ENCODE data around the gene NT5C1A. TPM values are rescaled to one million over a fixed set of nuclear protein-coding genes. Genes with fewer than 3 reads are reported as not detected.

NT5C1A gene
- total and polyA plus RNA-seq, 2 donors (not counting 1 experiment from before 2014, with no cell fraction given) = not detected

DNA sequence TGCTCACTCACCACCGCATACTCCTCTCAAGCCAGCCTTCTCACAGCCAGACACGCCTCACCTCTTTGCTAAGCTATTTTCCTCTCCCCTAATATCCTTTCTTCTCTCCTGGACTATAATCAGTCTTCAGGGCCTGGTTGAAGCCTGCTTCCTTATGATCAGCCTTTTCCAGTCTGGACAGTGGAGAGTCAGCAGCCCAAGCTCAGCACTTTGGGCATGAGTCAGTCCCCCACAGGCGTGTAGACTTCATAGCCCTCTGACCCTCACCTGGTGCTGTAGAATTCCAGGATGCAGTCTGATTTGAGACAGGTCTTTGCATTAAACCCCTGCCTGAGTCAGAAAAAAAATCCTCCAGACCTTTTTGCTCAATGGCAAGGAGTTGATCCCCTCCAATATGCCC lies 16.8 kb upstream of the NT5C1A start:
- H3K27me3 ChIP-seq (replicated peaks in 1 of 4; ENCODE audit: control extremely low read depth in 1 of 4, control insufficient read depth in 3 of 4, insufficient read depth in 4 of 4, low read length in 3 of 4) = peaks cover 0 to 79% (median 43%) of the 10 kb centered on the region in 4 experiments
- no peak overlapping the region for H2AFZ ChIP-seq (ENCODE audit: insufficient read depth, low read depth, low read length, poor library complexity, severe bottlenecking)
- ChIA-PET CTCF (no interaction called here), POLR2A (no interaction called here)
- no peak overlapping the region for H3K9ac ChIP-seq (ENCODE audit: low read length)
- Mint-ChIP-seq H3K27me3 (peaks cover 60% of the 10 kb centered on the region), H3K9me3 (ENCODE audit: insufficient read depth) (no peaks in the 10 kb centered on the region), H3K27ac (no peak overlapping the region), H3K4me3 (no peak overlapping the region), H3K4me1 (peaks cover 26% of the 10 kb centered on the region)
- peaks cover 0 to 28% (median 0%) of the 10 kb centered on the region in 3 donors for H3K9me3 ChIP-seq (ENCODE audit: control extremely low read depth in 1 of 3, control insufficient read depth in 2 of 3, insufficient read depth in 1 of 3, low read length in 2 of 3)
- no peaks in the 10 kb centered on the region for H3K79me2 ChIP-seq (ENCODE audit: control insufficient read depth, insufficient read depth, low read length)
- intact Hi-C loops (cut with micrococcal nuclease) = no loop called here
- 88% methylated on average over 3 of the region's 3 CpGs for WGBS (ENCODE audit: insufficient coverage)
- H3K4me3 ChIP-seq (ENCODE audit: control extremely low read depth in 1 of 5, extremely low read depth in 1 of 5, insufficient read depth in 1 of 5, low read depth in 2 of 5, low read length in 4 of 5) = no peak overlapping the region
- no peaks in the 10 kb centered on the region for H4K20me1 ChIP-seq (ENCODE audit: control insufficient read depth, insufficient read depth, low read length, poor library complexity, severe bottlenecking)
- peaks cover 21 to 29% of the 10 kb centered on the region in 2 donors for H3K4me1 ChIP-seq (ENCODE audit: control insufficient read depth in 2 of 2, insufficient read depth in 2 of 2, low read length in 2 of 2)
- no peak for ATAC-seq (ENCODE audit: low read depth)
- H3K36me3 ChIP-seq (replicated peaks in 1 of 2; ENCODE audit: control extremely low read depth in 1 of 2, control insufficient read depth in 1 of 2, extremely low read depth in 1 of 2, insufficient read depth in 2 of 2, low read length in 1 of 2) = no peaks in the 10 kb centered on the region
- H3K27ac ChIP-seq (ENCODE audit: low read length in 2 of 2) = no peak overlapping the region
- DNase-seq = no peak
- no peak overlapping the region for H3K4me2 ChIP-seq (replicated peaks; ENCODE audit: low read depth, low read length, poor library complexity, severe bottlenecking)
- TF ChIP-seq, protein P1, sequence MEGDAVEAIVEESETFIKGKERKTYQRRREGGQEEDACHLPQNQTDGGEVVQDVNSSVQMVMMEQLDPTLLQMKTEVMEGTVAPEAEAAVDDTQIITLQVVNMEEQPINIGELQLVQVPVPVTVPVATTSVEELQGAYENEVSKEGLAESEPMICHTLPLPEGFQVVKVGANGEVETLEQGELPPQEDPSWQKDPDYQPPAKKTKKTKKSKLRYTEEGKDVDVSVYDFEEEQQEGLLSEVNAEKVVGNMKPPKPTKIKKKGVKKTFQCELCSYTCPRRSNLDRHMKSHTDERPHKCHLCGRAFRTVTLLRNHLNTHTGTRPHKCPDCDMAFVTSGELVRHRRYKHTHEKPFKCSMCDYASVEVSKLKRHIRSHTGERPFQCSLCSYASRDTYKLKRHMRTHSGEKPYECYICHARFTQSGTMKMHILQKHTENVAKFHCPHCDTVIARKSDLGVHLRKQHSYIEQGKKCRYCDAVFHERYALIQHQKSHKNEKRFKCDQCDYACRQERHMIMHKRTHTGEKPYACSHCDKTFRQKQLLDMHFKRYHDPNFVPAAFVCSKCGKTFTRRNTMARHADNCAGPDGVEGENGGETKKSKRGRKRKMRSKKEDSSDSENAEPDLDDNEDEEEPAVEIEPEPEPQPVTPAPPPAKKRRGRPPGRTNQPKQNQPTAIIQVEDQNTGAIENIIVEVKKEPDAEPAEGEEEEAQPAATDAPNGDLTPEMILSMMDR (IDR thresholded peaks at IDR 0.05) = no peak
- no peak for TF ChIP-seq EZH2 (IDR thresholded peaks at IDR 0.05; ENCODE audit: borderline replicate concordance, insufficient read depth, low read depth, low read length, poor library complexity, severe bottlenecking)

DNA sequence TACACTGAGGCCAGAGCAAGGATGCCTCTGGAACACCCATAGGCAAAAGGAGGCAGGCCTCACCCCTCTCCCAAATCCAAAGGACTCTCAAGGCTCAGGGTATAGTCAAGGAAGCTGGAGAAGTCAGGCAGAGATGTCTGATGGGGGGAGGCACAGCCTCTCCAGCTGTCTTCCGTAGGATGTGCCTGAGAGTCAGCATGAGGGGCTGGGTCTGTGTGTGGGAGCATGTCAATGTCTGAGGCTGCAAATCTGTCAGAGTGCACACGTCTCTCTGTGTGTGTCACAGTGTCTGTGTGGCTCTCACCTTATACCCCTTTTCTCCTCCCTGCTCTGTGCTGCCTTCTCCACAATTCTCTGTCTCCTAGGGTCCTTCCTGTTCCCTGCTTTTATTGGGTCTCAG lies 15.3 kb upstream of the NT5C1A start:
- TF ChIP-seq, protein P1 (IDR thresholded peaks at IDR 0.05) = no peak
- TF ChIP-seq EZH2 (IDR thresholded peaks at IDR 0.05; ENCODE audit: borderline replicate concordance, insufficient read depth, low read depth, low read length, poor library complexity, severe bottlenecking) = no peak
- Mint-ChIP-seq H3K4me3 (no peak overlapping the region), H3K27me3 (peaks cover 62% of the 10 kb centered on the region), H3K27ac (no peak overlapping the region), H3K9me3 (ENCODE audit: insufficient read depth) (no peaks in the 10 kb centered on the region), H3K4me1 (peaks cover 21% of the 10 kb centered on the region)
- Histone ChIP-seq H3K27me3 (replicated peaks in 1 of 4; ENCODE audit: control extremely low read depth in 1 of 4, control insufficient read depth in 3 of 4, insufficient read depth in 4 of 4, low read length in 3 of 4) (peaks cover 0 to 79% (median 41%) of the 10 kb centered on the region in 4 experiments), H3K4me3 (ENCODE audit: control extremely low read depth in 1 of 5, extremely low read depth in 1 of 5, insufficient read depth in 1 of 5, low read depth in 2 of 5, low read length in 4 of 5) (no peak overlapping the region), H3K36me3 (replicated peaks in 1 of 2; ENCODE audit: control extremely low read depth in 1 of 2, control insufficient read depth in 1 of 2, extremely low read depth in 1 of 2, insufficient read depth in 2 of 2, low read length in 1 of 2) (no peaks in the 10 kb centered on the region), H3K9ac (ENCODE audit: low read length) (no peak overlapping the region), H3K4me2 (replicated peaks; ENCODE audit: low read depth, low read length, poor library complexity, severe bottlenecking) (no peak overlapping the region), H3K9me3 (ENCODE audit: control extremely low read depth in 1 of 3, control insufficient read depth in 2 of 3, insufficient read depth in 1 of 3, low read length in 2 of 3) (peaks cover 0 to 20% (median 0%) of the 10 kb centered on the region in 3 donors), H3K4me1 (ENCODE audit: control insufficient read depth in 2 of 2, insufficient read depth in 2 of 2, low read length in 2 of 2) (peaks cover 17 to 26% of the 10 kb centered on the region in 2 donors), H2AFZ (ENCODE audit: insufficient read depth, low read depth, low read length, poor library complexity, severe bottlenecking) (no peak overlapping the region), H4K20me1 (ENCODE audit: control insufficient read depth, insufficient read depth, low read length, poor library complexity, severe bottlenecking) (no peaks in the 10 kb centered on the region), H3K27ac (ENCODE audit: low read length in 2 of 2) (no peak overlapping the region), H3K79me2 (ENCODE audit: control insufficient read depth, insufficient read depth, low read length) (no peaks in the 10 kb centered on the region)
- ChIA-PET POLR2A (no interaction called here), CTCF (no interaction called here)
- ATAC-seq (ENCODE audit: low read depth) (no peak), DNase-seq (no peak)
- intact Hi-C loops (cut with micrococcal nuclease) = no loop called here
- WGBS (ENCODE audit: insufficient coverage) = 67% methylated on average over 1 of the region's 2 CpGs
